ENCODE results near the gene CHKB. TPM values are rescaled to one million over a fixed set of nuclear protein-coding genes. Genes with fewer than 3 reads are reported as not detected.
"Not testable (repeated sequence)": the region's sequence is repeated elsewhere in the genome, so short reads cannot be mapped to it uniquely, and the experiment has no call there.

CHKB gene
- total and polyA plus RNA-seq, 10 of the 15 experiments (the other 5 are each of a cell fraction or from before 2014, with no cell fraction given) = 10.0 to 93.9 (median 57.0) TPM

DNA sequence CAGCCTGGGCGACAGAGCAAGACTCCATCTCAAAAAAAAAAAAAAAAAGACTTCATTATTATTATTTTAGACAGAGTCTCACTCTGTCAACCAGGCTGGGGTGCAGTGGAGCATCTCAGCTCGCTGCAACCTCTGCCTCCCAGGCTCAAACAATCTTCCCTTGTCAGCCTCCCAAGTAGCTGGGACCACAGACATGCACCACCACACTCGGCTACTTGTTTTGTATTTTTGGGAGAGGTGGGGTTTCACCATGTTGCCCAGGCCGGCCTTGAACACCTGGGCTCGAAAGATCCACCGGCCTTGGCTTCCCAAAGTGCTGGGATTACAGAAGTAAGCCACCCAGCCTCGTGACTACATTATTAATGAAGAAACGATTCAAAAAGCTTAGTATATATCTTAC lies 47.5 kb downstream of the CHKB start:
- no peaks in the 10 kb centered on the region for H3K9me3 ChIP-seq (replicated peaks; ENCODE audit: control insufficient read depth, insufficient read depth, low read length)
- H3K27me3 ChIP-seq (replicated peaks in 1 of 2; ENCODE audit: control insufficient read depth in 2 of 2, insufficient read depth in 2 of 2, low read length in 1 of 2) = no peaks in the 10 kb centered on the region
- POLR2A ChIA-PET = interaction anchor here (0.6 to 10.0 kb wide), 9 partner anchors 8 to 345 kb away, joined by 3 to 232 read pairs (median 6); partner anchors contain the start of genes KLHDC7B, LMF2, NCAPH2 and SCO2
- CTCF ChIA-PET = interaction anchor here (0.7 to 2.0 kb wide), 4 partner anchors 9 to 86 kb away, joined by 3 to 11 read pairs (median 7); partner anchors contain the start of gene SCO2
- TF ChIP-seq TAF1 (IDR thresholded peaks at IDR 0.05; ENCODE audit: borderline replicate concordance, low read depth, low read length) (peak; percentile 34; the same call in 1 of the 2 replicates), SIX5 (IDR thresholded peaks at IDR 0.05; ENCODE audit: low read depth, low read length, severe bottlenecking) (no peak)
- H3K36me3 ChIP-seq (ENCODE audit: control insufficient read depth in 2 of 2, insufficient read depth in 2 of 2, low read length in 1 of 2) = no peaks in the 10 kb centered on the region
- H4K20me1 ChIP-seq (ENCODE audit: control insufficient read depth, insufficient read depth) = no peaks in the 10 kb centered on the region
- WGBS (ENCODE audit: insufficient coverage, insufficient replicate concordance, low lambda C conversion rate, missing lambda C conversion rate) = 7% methylated on average over 7 of the region's 8 CpGs
- H3K4me2 ChIP-seq (ENCODE audit: control insufficient read depth, insufficient read depth) = peak overlapping the region; percentile 54
- H3K4me1 ChIP-seq (ENCODE audit: control insufficient read depth, insufficient read depth, low read length) = peaks cover 54% of the 10 kb centered on the region
- BruUV-seq (replicated peaks) = no TSS peak
- H3K9ac ChIP-seq (ENCODE audit: control insufficient read depth, insufficient read depth, low read length) = peak overlapping the region; percentile 56
- 0 out of 2 replicates have a peak overlapping the region, but pooled peaks have one; percentile 1 for H2AFZ ChIP-seq (ENCODE audit: control insufficient read depth, low read depth, low read length)
- peak overlapping the region; percentile 95 for H3K27ac ChIP-seq (ENCODE audit: control insufficient read depth, insufficient read depth)
- RAD21 ChIA-PET (ENCODE audit: unreplicated experiment) = interaction anchor here (1.5 to 2.6 kb wide), 4 partner anchors 10 to 86 kb away, joined by 3 to 12 read pairs (median 8); partner anchors contain the start of genes KLHDC7B, NCAPH2 and SCO2
- H3K79me2 ChIP-seq (ENCODE audit: control insufficient read depth, insufficient read depth, low read length) = peaks cover 33% of the 10 kb centered on the region
- intact Hi-C loops (cut with micrococcal nuclease; ENCODE audit: unreplicated experiment) = no loop called here
- in situ Hi-C loops (cut with MboI) = loop anchor here (10.0 kb wide), 1 partner anchor 570 kb away; the partner anchor contains the start of gene PIM3
- DNase-seq (ENCODE audit: low read depth, low spot score) = no peak
- no peak for FAIRE-seq
- H3K4me3 ChIP-seq = 0 out of 2 replicates have a peak overlapping the region, but pooled peaks have one; percentile 36
- SMC1A ChIA-PET (ENCODE audit: uncharacterized antibody, unreplicated experiment) = interaction anchor here (2.7 to 3.3 kb wide), 2 partner anchors 10 to 87 kb away, joined by 10 to 13 read pairs; partner anchors contain the start of gene SCO2
- ATAC-seq = no peak

DNA sequence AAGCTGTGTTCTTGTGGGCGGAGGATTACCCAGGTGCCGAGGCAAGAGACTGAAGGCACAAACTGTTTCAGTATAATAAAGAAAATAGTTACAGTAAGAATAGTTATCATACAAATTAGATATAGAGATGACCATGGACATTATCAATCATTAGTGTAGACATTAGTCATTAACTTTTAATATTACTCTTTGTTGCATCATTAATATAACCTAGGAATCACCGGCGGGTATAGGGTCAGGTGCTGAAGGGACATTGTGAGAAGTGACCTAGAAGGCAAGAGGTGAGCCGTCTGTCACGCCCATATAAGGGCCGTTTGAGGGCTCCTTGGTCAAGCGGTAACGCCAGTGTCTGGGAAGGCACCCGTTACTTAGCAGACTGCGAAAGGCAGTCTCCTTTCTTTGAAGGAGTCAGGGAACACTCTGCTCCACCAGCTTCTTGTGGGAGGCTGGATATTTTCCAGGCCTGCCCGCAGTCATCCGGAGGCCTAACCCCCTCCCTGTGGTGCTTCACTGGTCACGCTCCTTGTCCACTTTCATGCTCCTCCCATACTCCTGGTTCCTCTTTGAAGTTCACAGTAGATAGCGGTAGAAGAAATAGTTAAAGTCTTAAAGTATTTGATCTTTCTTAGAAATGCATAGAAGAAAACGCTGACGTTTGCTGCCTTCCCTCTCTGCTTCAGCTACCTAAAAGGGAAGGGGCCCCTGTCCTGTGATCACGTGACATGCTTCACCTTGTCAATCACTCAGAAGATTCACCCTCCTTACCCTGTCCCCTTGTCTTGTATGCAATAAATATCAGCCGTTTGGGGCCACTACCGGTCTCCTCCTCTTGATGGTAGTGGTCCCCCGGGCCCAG lies 48.6 kb downstream of the CHKB start:
- H3K9me3 ChIP-seq (replicated peaks; ENCODE audit: control insufficient read depth, insufficient read depth, low read length); DNase-seq (ENCODE audit: low read depth, low spot score); intact Hi-C loops (cut with micrococcal nuclease; ENCODE audit: unreplicated experiment); H2AFZ ChIP-seq (ENCODE audit: control insufficient read depth, low read depth, low read length); H3K36me3 ChIP-seq (ENCODE audit: control insufficient read depth in 2 of 2, insufficient read depth in 2 of 2, low read length in 1 of 2); ATAC-seq; H4K20me1 ChIP-seq (ENCODE audit: control insufficient read depth, insufficient read depth); H3K27me3 ChIP-seq (replicated peaks in 1 of 2; ENCODE audit: control insufficient read depth in 2 of 2, insufficient read depth in 2 of 2, low read length in 1 of 2): not testable (repeated sequence)
- H3K4me2 ChIP-seq (ENCODE audit: control insufficient read depth, insufficient read depth) = peak overlapping the region; percentile 40
- H3K4me3 ChIP-seq = peak overlapping the region; percentile 51
- ChIA-PET RAD21 (ENCODE audit: unreplicated experiment) (interaction anchor here (0.9 to 2.6 kb wide), 6 partner anchors 8 to 87 kb away, joined by 3 to 12 read pairs (median 5); partner anchors contain the start of genes KLHDC7B and SCO2), CTCF (interaction anchor here (0.6 to 2.0 kb wide), 6 partner anchors 8 to 112 kb away, joined by 3 to 11 read pairs (median 4); partner anchors contain the start of gene SCO2), POLR2A (interaction anchor here (0.6 to 10.0 kb wide), 11 partner anchors 7 to 343 kb away, joined by 3 to 232 read pairs (median 5); partner anchors contain the start of genes CHKB, KLHDC7B, SCO2 and SYCE3), SMC1A (ENCODE audit: uncharacterized antibody, unreplicated experiment) (interaction anchor here (0.6 to 3.3 kb wide), 3 partner anchors 9 to 88 kb away, joined by 3 to 13 read pairs (median 10); partner anchors contain the start of gene SCO2)
- H3K4me1 ChIP-seq (ENCODE audit: control insufficient read depth, insufficient read depth, low read length) = peaks cover 49% of the 10 kb centered on the region
- BruUV-seq (replicated peaks) = TSS peak; percentile 51
- in situ Hi-C loops (cut with MboI) = loop anchor here (10.0 kb wide), 1 partner anchor 569 kb away; the partner anchor contains the start of gene PIM3
- peaks cover 42% of the 10 kb centered on the region for H3K79me2 ChIP-seq (ENCODE audit: control insufficient read depth, insufficient read depth, low read length)
- peak overlapping the region; percentile 76 for H3K9ac ChIP-seq (ENCODE audit: control insufficient read depth, insufficient read depth, low read length)
- FAIRE-seq = peak; percentile 81
- WGBS (ENCODE audit: insufficient coverage, insufficient replicate concordance, low lambda C conversion rate, missing lambda C conversion rate) = 35% methylated on average over 21 of the region's 21 CpGs
- peak overlapping the region; percentile 95 for H3K27ac ChIP-seq (ENCODE audit: control insufficient read depth, insufficient read depth)
- TF ChIP-seq, protein P1, sequence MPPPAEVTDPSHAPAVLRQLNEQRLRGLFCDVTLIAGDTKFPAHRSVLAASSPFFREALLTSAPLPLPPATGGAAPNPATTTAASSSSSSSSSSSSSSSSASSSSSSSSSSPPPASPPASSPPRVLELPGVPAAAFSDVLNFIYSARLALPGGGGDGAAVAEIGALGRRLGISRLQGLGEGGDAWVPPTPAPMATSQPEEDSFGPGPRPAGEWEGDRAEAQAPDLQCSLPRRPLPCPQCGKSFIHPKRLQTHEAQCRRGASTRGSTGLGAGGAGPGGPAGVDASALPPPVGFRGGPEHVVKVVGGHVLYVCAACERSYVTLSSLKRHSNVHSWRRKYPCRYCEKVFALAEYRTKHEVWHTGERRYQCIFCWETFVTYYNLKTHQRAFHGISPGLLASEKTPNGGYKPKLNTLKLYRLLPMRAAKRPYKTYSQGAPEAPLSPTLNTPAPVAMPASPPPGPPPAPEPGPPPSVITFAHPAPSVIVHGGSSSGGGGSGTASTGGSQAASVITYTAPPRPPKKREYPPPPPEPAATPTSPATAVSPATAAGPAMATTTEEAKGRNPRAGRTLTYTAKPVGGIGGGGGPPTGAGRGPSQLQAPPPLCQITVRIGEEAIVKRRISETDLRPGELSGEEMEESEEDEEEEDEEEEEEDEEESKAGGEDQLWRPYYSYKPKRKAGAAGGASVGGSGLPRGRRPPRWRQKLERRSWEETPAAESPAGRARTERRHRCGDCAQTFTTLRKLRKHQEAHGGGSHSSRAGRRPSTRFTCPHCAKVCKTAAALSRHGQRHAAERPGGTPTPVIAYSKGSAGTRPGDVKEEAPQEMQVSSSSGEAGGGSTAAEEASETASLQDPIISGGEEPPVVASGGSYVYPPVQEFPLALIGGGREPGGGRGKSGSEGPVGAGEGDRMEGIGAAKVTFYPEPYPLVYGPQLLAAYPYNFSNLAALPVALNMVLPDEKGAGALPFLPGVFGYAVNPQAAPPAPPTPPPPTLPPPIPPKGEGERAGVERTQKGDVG (CRISPR knock-in tag; IDR thresholded peaks at IDR 0.05) = peak; percentile 90; the same call in 1 of the 2 replicates
- TF ChIP-seq, protein P2, sequence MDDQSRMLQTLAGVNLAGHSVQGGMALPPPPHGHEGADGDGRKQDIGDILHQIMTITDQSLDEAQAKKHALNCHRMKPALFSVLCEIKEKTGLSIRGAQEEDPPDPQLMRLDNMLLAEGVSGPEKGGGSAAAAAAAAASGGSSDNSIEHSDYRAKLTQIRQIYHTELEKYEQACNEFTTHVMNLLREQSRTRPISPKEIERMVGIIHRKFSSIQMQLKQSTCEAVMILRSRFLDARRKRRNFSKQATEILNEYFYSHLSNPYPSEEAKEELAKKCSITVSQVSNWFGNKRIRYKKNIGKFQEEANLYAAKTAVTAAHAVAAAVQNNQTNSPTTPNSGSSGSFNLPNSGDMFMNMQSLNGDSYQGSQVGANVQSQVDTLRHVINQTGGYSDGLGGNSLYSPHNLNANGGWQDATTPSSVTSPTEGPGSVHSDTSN (IDR thresholded peaks at IDR 0.05; ENCODE audit: insufficient replicate concordance, low read depth, low read length) = peak; percentile 83
- peak; percentile 99 for TF ChIP-seq RAD51 (IDR thresholded peaks at IDR 0.05)
- TF ChIP-seq, protein P3, sequence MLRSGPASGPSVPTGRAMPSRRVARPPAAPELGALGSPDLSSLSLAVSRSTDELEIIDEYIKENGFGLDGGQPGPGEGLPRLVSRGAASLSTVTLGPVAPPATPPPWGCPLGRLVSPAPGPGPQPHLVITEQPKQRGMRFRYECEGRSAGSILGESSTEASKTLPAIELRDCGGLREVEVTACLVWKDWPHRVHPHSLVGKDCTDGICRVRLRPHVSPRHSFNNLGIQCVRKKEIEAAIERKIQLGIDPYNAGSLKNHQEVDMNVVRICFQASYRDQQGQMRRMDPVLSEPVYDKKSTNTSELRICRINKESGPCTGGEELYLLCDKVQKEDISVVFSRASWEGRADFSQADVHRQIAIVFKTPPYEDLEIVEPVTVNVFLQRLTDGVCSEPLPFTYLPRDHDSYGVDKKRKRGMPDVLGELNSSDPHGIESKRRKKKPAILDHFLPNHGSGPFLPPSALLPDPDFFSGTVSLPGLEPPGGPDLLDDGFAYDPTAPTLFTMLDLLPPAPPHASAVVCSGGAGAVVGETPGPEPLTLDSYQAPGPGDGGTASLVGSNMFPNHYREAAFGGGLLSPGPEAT (IDR thresholded peaks at IDR 0.05; ENCODE audit: low read depth) = peak; percentile 32

All from GM12878 (cell line).